ENCODE data around the gene AP5M1. TPM values are rescaled to one million over a fixed set of nuclear protein-coding genes. Genes with fewer than 3 reads are reported as not detected.

AP5M1 gene
- total and polyA plus RNA-seq, 10 of the 15 experiments (the other 5 are each of a cell fraction or from before 2014, with no cell fraction given) = 23.9 to 66.0 (median 38.4) TPM

GRCh38 chr14:57319636-57320192 lies 50.9 kb downstream of the AP5M1 start:
- BruUV-seq (replicated peaks) = no TSS peak
- ATAC-seq = no peak
- in situ Hi-C loops (cut with MboI) (loop anchor here (5.0 to 10.0 kb wide), 3 partner anchors 255 to 827 kb away; no protein-coding TSS in a partner anchor), intact Hi-C loops (cut with micrococcal nuclease; ENCODE audit: unreplicated experiment) (loop anchor here (5.0 to 10.0 kb wide), 3 partner anchors 252 to 753 kb away; no protein-coding TSS in a partner anchor)
- H3K4me1 ChIP-seq (ENCODE audit: control insufficient read depth, insufficient read depth, low read length) = no peaks in the 10 kb centered on the region
- no peak for FAIRE-seq
- RAD21 ChIA-PET (ENCODE audit: unreplicated experiment) = no interaction called here
- SMC1A ChIA-PET (ENCODE audit: uncharacterized antibody, unreplicated experiment) = no interaction called here
- H4K20me1 ChIP-seq (ENCODE audit: control insufficient read depth, insufficient read depth) = no peaks in the 10 kb centered on the region
- CTCF ChIA-PET = interaction anchor here (1.5 kb wide), 1 partner anchor 830 kb away, joined by 3 read pairs; no protein-coding TSS in a partner anchor
- WGBS (ENCODE audit: insufficient coverage, insufficient replicate concordance, low lambda C conversion rate, missing lambda C conversion rate) = 44% methylated on average over 2 of the region's 2 CpGs
- H3K79me2 ChIP-seq (ENCODE audit: control insufficient read depth, insufficient read depth, low read length) = no peaks in the 10 kb centered on the region
- no peak for DNase-seq (ENCODE audit: low read depth, low spot score)
- no peaks in the 10 kb centered on the region for H3K9me3 ChIP-seq (replicated peaks; ENCODE audit: control insufficient read depth, insufficient read depth, low read length)
- H3K9ac ChIP-seq (ENCODE audit: control insufficient read depth, insufficient read depth, low read length) = no peak overlapping the region
- no peaks in the 10 kb centered on the region; a peak in 3 of 4 replicates for H3K27me3 ChIP-seq (replicated peaks in 1 of 2; ENCODE audit: control insufficient read depth in 2 of 2, insufficient read depth in 2 of 2, low read length in 1 of 2)
- no peak for TF ChIP-seq TCF12 (IDR thresholded peaks at IDR 0.05; ENCODE audit: low read depth, low read length)
- no peak overlapping the region for H2AFZ ChIP-seq (ENCODE audit: control insufficient read depth, low read depth, low read length)
- H3K4me3 ChIP-seq = no peak overlapping the region
- no peaks in the 10 kb centered on the region for H3K36me3 ChIP-seq (ENCODE audit: control insufficient read depth in 2 of 2, insufficient read depth in 2 of 2, low read length in 1 of 2)
- no peak overlapping the region for H3K27ac ChIP-seq (ENCODE audit: control insufficient read depth, insufficient read depth)
- POLR2A ChIA-PET = no interaction called here
- no peak overlapping the region for H3K4me2 ChIP-seq (ENCODE audit: control insufficient read depth, insufficient read depth)

GRCh38 chr14:57323721-57324120 lies 55.0 kb downstream of the AP5M1 start:
- Histone ChIP-seq H2AFZ (ENCODE audit: control insufficient read depth, low read depth, low read length) (no peak overlapping the region), H3K9ac (ENCODE audit: control insufficient read depth, insufficient read depth, low read length) (no peak overlapping the region), H3K27ac (ENCODE audit: control insufficient read depth, insufficient read depth) (no peak overlapping the region), H3K9me3 (replicated peaks; ENCODE audit: control insufficient read depth, insufficient read depth, low read length) (no peaks in the 10 kb centered on the region), H4K20me1 (ENCODE audit: control insufficient read depth, insufficient read depth) (no peaks in the 10 kb centered on the region), H3K4me1 (ENCODE audit: control insufficient read depth, insufficient read depth, low read length) (no peaks in the 10 kb centered on the region), H3K36me3 (ENCODE audit: control insufficient read depth in 2 of 2, insufficient read depth in 2 of 2, low read length in 1 of 2) (no peaks in the 10 kb centered on the region), H3K27me3 (replicated peaks in 1 of 2; ENCODE audit: control insufficient read depth in 2 of 2, insufficient read depth in 2 of 2, low read length in 1 of 2) (no peaks in the 10 kb centered on the region; a peak in 1 of 4 replicates), H3K4me3 (no peak overlapping the region), H3K79me2 (ENCODE audit: control insufficient read depth, insufficient read depth, low read length) (no peaks in the 10 kb centered on the region), H3K4me2 (ENCODE audit: control insufficient read depth, insufficient read depth) (no peak overlapping the region)
- ChIA-PET RAD21 (ENCODE audit: unreplicated experiment) (no interaction called here), SMC1A (ENCODE audit: uncharacterized antibody, unreplicated experiment) (no interaction called here), CTCF (interaction anchor here (0.6 kb wide), 1 partner anchor 781 kb away, joined by 4 read pairs; no protein-coding TSS in a partner anchor), POLR2A (interaction anchor here (0.6 kb wide), 1 partner anchor 163 kb away, joined by 3 read pairs; no protein-coding TSS in a partner anchor)
- TF ChIP-seq PML (IDR thresholded peaks at IDR 0.05; ENCODE audit: low read length) (no peak), ZNF24 (IDR thresholded peaks at IDR 0.05) (no peak), SP1 (IDR thresholded peaks at IDR 0.05; ENCODE audit: low read depth, low read length) (no peak), NFYA (IDR thresholded peaks at IDR 0.05; ENCODE audit: borderline replicate concordance, low read depth, low read length) (no peak), BMI1 (IDR thresholded peaks at IDR 0.05; ENCODE audit: borderline replicate concordance) (no peak), DPF2 (IDR thresholded peaks at IDR 0.05) (no peak), ZBTB11 (CRISPR knock-in tag; IDR thresholded peaks at IDR 0.05) (no peak), NR2C1 (IDR thresholded peaks at IDR 0.05) (no peak), HDAC6 (IDR thresholded peaks at IDR 0.05; ENCODE audit: unreplicated experiment) (no peak), TARDBP (IDR thresholded peaks at IDR 0.05; ENCODE audit: borderline replicate concordance) (no peak), SPI1 (IDR thresholded peaks at IDR 0.05; ENCODE audit: borderline replicate concordance, insufficient read depth, low read depth, low read length) (no peak), CREB1 (IDR thresholded peaks at IDR 0.05; ENCODE audit: low read depth) (no peak), MTA3 (IDR thresholded peaks at IDR 0.05; ENCODE audit: borderline replicate concordance, low read length) (no peak), SIX5 (IDR thresholded peaks at IDR 0.05; ENCODE audit: low read depth, low read length, severe bottlenecking) (no peak), PAX8 (IDR thresholded peaks at IDR 0.05) (no peak)
- DNase-seq (ENCODE audit: low read depth, low spot score) (no peak), ATAC-seq (no peak), FAIRE-seq (no peak)
- intact Hi-C loops (cut with micrococcal nuclease; ENCODE audit: unreplicated experiment) = no loop called here
- WGBS (ENCODE audit: insufficient coverage, insufficient replicate concordance, low lambda C conversion rate, missing lambda C conversion rate) = 83% methylated on average over 3 of the region's 3 CpGs
- BruUV-seq (replicated peaks) = no TSS peak
- in situ Hi-C loops (cut with MboI) = no loop called here
